Hindlimb muscle (tissue), 1 donor: ENCODE data around the gene TPI1. TPM values are rescaled to one million over a fixed set of nuclear protein-coding genes. Genes with fewer than 3 reads are reported as not detected.
"Not testable (repeated sequence)": the region's sequence is repeated elsewhere in the genome, so short reads cannot be mapped to it uniquely, and the experiment has no call there.

Source experiments
- DNase-seq: peaks from one replicate; pipeline ENCODE4 v3.0.0-alpha.2; 2013
- polyA plus RNA-seq: library from polyadenylated mRNA; unstranded; fragments of 120-200 nt; gene quantifications from one replicate; pipeline ENCODE4 v1.2.1, GENCODE V29; 2013; ENCODE audit not compliant: insufficient read length

The TPI1 gene
- polyA plus RNA-seq, 1 donor: 1,016 TPM

DNA sequence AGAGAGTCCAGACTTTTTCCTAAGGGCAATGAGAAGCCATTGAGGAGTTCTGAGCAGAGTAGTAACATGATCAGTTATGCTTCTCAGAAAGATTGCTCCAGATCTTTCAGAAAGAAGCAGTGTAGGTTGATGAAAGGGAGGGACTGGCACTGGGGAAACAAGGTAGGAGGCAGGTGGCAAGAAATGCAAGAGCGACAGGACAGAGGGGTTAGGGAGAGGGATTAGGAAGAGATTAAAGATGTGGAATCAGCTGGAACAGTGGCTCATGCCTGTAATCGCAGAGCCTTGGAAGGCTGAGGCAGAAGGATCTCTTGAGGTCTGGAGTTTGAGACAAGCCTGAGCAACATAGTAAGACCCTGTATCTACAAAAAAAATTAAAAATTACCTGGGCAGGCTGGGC is 19.7 kb upstream of the TPI1 start:
- DNase-seq: no peak

DNA sequence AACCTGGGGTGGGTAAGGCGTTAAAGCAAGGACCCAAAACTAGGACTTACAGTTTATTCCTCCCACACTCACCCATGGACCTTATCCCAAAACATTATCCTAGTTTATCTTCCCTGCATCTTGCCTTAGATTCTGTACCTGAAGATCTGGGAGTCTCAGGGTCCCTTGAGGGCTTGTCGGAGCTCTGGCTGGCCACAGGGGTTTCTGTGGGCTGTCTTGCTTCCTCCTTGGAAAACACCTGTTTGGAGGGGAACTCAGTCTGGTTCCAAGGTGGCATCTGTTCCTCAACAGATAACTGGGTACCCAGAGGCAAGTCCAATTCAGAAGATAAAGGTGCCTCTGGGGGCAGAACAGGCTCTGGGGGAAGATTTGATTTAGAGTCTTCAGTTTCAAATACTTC is 17.9 kb upstream of the TPI1 start:
- DNase-seq: no peak

DNA sequence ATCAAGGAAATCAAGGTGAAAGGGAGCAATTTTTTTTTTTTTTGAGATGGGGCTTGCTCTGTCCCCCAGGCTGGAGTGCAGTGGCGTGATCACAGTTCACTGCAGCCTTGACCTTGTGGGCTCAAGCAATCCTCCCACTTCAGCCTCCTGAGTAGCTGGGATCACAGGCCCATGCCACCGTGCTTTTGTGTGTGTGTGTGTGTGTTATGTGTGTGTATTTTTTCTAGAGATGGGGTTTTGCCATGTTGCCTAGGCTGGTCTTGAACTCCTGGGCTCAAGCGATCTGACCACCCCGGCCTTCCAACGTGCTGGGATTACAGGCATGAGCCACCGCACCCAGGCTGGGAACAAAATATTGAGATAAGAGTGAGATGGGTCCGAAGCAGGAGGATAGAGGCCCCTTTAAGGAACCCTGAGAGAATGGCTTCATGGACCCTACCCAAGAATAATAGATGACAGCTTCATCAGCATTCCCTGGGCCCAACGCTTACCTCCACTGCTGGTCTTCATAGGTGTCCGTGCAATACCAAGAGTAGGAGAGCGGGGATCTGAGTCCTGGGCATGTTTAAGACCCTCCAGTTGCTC is 17.3 kb upstream of the TPI1 start:
- DNase-seq: no peak

DNA sequence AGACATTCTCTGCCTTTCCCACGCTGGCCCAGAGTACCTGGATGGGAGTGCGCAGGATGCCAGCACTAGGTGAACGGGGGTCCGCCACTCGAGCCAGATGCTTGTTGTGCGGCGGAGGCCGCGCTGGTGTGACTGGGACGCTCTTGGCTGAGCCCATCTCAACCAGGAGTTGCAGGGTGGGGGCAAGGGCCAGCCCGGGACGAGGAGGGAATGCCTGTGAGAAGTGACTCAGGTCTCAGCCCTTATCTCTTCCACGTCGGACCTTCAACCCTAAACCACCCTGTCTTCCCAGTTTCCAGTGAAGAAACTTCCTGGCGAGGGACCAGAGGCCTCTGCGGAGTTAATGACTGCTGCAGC is 16.6 kb upstream of the TPI1 start:
- no peak for DNase-seq

DNA sequence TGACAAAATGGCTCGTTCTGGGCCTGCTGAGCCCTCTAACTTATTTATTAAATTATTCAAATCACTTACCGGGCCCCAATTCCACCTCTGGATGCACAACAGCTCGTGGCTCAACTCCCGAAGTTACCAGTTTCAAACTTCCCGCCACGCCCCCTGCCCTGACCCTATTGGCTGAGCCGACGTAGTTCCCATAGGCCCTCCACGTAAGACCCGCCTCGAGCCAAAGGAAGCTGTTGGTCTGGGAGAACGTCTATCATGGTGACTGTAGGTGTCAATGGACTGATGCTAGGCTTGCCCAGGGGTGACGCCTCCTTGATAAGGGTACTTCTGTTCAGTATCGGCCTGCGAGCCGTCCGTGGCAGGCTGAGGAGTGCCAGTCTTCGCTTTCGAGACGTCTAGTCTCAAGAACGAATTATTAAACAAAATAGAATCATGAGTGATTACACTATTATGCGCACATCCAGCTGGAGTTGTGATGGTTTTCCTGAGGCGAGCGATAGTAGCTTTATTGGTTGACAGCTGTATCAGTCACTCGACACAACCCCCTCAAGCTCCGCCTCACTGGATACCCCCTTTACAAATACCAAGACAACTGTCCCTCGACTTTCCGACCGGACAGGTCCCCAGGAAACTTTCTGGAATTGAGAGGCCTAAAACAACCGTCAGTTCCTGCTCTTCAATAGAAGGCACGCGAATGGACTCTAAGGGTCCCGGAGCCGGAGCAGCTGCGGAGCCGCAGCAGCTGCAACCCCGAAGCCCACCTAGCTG is 16.0 kb upstream of the TPI1 start, which contains the start of gene CDCA3:
CDCA3 (minus strand) TSS at position 134 of the 768 bp plus-strand sequence. CDS start 334 bp downstream, outside the sequence.
- peak; percentile 93 for DNase-seq

DNA sequence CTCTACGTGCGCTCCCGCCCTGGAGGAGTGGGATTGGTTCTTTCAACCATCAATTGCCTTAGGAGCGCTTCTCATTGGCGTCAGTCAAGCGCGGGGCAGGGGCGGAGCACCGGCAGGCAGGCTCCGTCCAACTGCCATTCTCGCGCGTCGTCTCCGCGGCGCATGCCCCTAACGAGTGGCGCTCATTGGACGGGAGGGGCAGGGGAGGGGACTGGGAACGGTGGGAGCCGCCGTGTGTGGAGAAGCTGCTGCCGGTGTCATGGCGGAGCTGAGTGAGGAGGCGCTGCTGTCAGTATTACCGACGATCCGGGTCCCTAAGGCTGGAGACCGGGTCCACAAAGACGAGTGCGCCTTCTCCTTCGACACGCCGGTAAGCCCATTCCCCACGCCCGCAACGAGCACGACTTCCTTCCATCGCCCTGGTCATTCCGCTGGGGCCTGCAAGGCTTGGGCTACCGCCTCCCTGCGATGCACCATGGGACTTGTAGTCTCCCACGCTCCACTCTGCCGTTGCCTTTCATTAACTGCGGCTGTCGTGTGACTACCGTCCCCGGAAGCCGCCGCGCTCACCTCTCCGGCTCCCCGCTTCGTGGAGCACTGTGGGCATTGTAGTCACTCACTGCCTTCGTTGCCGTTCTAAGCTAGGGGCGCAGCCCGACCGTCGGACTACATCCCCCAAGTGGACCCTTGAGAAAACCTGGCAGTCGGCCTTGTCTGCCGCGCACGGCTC is 15.2 kb upstream of the TPI1 start, which contains the start of gene USP5:
USP5 (plus strand) TSS at position 230 of the 730 bp plus-strand sequence; CDS start at position 260, 30 bp downstream.
- DNase-seq: peak; percentile 100

DNA sequence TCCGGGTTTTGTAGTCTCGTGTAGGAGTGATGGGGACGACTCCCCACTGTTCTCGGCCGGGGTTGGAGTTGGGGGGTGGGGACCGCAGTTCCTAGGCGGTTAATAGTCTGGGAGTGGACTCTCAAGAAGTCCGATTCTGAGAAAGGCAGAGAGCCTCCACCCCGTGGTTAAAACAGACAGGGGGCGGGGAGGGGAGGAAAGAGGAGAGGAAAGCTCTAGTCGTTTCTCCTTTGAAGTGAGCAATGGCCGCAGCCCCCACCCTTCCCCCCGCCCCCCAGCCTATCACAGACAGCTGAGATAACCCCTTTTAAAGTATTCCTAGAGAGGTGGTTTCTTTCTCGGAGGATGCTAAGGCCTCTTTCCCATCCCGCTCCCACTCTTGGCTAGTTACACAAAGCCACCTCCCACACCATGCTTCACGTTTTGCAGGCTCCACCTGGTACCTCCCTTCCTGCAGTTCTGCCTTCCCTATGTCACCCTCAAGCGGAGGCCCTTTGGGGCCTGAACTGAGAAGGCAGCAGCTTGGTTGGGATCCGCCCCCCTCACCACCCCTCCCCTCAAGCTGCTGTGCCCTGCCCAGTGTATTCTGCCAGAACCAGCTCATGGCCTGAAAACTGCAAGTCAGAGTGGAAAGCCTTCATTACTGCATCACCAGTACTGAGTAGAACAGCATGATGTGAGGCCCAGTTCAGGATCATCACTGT is 14.5 kb upstream of the TPI1 start:
- no peak for DNase-seq

DNA sequence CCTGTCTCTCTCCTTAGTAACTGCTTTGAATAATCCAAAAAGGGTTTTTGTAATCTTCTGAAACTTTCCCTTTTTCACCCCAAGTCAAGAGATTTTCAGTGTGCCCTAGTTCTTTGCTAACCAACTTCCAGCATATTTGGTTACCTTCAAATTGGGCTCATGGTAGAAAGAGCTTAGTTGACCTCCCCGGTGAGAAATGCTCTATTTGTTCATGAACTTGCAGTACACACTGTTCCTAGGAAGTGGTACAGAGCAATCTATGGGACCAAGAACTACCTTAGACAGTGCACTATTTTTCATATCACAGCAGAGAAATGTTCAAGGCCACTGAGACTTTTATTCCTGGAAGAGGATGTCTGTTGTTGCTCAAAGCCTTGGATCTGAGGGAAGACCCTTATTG is 13.7 kb upstream of the TPI1 start:
- DNase-seq: no peak

DNA sequence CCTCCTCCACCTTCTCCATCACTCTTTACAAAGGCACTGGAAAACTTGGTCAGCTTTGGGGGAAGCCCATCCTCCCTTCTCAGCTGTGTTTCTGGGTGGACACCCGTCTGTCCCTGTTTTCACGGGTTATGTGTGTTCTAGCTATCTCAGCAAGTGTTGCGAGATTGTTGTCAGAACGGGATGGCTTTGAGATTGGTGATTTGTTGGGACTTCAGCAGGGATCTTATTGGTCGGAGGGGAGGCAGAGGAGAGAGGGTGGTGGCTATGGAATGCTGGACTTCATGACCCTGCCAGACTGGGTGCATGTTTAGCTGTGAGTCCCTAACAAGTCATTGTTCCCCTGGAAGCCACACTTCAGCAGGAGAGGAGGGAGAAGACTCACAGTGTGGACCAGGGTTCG is 13.3 kb upstream of the TPI1 start:
- DNase-seq: no peak

DNA sequence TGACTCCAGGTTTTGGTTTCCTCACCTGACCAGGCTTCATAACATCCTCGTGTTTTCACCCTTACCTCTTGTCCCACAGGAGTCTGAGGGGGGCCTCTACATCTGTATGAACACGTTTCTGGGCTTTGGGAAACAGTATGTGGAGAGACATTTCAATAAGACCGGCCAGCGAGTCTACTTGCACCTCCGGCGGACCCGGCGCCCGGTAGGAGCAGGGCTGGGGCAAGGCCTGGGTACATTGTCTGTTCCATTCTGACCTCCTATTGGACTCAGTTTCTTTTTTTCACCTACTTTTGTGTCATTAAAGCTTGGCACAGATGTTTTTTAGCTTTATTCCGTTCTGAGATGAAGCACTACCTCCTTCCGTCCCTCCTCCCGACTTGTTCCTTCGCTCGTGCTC is 12.0 kb upstream of the TPI1 start:
- DNase-seq: no peak

DNA sequence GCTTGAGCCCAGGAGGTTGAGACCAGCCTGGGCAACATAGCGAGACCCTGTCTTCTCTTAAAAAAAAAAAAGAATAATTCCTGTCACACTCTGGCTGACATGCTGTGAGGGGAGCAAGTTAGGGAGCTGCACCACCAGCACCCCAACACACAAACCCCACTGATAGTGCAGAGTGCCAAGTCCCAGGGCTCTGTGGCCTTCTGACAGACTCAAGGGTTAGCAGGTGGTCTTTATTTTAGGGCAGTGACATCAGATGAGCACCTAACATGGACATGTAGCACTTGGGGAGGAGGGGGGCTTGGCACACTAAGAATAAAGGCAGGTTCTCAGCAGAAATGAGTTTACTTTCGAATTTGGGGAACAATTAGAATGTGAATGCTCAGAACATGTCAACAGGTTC is 8.5 kb upstream of the TPI1 start:
- no peak for DNase-seq

DNA sequence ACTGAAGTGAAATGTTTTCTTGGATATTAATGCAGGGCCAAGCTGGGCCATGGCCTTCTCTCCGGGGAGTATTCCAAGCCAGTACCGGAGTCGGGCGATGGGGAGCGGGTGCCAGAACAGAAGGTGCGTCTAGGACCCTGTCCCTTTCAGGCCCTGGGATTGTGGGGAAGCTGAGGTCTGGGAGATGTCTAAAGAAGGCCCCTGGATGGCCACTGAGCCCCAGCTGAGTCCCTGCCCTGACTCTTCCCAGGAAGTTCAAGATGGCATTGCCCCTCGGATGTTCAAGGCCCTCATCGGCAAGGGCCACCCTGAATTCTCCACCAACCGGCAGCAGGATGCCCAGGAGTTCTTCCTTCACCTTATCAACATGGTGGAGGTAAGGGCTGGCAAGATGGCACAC is 7.2 kb upstream of the TPI1 start:
- no peak for DNase-seq

DNA sequence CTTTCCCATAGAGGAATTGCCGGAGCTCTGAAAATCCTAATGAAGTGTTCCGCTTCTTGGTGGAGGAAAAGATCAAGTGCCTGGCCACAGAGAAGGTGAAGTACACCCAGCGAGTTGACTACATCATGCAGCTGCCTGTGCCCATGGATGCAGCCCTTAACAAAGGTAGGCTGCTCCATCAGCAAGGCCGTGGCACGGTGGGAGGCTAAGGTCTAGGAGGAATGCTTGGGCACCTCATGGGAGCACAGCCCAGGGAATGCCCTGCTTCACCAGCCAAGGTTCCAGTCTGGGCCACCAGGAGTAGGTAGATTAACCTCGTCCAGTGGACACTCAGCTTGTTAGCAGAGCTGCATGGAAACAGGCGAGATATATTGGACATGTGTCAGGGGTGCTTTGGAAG is 6.4 kb upstream of the TPI1 start:
- DNase-seq: no peak

DNA sequence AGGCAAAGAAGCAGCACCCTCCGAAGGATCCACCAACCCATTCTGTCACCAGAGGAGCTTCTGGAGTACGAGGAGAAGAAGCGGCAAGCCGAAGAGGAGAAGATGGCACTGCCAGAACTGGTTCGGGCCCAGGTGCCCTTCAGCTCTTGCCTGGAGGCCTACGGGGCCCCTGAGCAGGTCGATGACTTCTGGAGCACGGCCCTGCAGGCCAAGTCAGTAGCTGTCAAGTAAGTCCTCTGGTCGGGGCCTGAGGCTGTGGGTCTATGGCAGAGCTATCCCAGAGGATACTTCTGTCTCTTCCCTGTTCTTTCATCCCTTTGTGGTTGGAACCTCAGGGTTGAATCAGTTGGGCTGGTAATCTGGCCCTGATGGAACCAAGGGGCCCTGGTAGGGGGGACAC is 5.9 kb upstream of the TPI1 start:
- no peak for DNase-seq

DNA sequence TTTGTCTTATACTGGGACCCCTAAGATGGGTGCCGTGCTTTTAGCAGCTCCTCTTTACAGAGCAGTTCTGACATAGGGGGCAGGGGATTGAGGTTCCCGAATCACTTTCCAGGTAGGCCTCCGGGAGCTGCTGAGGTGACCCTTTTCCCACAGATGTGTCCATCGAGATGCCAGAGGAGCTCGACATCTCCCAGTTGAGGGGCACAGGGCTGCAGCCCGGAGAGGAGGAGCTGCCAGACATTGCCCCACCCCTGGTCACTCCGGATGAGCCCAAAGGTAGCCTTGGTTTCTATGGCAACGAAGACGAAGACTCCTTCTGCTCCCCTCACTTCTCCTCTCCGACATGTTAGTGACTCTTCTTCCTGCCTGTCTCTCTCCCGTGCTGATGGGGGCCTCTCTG is 4.3 kb upstream of the TPI1 start:
- DNase-seq: no peak

DNA sequence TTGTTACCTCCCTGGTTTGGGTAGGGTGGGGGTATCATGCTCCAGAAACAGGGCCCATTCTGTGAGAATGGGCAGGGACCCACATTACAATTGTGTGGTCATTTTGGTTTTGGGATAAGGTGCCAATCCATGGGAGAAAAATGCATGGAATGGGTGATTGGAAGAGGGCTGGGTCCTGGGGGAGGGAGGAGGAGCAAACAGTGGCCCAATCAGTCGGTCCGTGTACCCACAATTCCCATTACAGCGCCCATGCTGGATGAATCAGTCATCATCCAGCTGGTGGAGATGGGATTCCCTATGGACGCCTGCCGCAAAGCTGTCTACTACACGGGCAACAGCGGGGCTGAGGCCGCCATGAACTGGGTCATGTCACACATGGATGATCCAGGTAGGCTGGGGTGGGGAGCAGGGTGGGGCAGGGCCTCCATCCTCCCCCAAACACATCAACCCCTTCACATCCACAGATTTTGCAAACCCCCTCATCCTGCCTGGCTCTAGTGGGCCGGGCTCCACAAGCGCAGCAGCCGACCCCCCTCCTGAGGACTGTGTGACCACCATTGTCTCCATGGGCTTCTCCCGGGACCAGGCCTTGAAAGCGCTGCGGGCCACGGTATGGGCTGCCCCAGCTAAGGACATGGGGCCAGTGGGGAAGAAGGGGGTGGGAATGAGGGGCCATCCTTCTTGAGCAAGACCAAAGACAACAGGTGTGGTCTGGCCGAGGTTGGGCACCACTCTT is 3.6 kb upstream of the TPI1 start:
- no peak for DNase-seq

DNA sequence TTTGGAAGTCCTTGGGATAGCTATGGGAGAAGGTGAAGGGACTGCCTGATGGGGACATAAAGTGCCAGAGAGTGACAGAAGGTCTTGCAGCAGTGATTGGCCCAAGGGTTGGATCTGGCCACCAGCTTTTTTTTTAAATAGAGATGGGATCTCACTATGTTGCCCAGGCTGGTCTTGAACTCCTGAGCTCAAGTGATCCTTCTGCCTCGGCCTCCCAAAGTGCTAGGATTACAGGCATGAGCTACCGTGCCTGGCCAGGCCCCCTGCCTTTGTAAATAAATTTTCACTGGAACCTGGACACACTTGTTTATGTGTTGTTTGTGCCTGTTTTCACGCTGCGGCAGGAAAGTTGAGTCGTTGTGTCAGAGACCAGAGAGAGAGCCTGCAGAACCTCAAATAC is 2.0 kb upstream of the TPI1 start:
- DNase-seq: not testable (repeated sequence)

DNA sequence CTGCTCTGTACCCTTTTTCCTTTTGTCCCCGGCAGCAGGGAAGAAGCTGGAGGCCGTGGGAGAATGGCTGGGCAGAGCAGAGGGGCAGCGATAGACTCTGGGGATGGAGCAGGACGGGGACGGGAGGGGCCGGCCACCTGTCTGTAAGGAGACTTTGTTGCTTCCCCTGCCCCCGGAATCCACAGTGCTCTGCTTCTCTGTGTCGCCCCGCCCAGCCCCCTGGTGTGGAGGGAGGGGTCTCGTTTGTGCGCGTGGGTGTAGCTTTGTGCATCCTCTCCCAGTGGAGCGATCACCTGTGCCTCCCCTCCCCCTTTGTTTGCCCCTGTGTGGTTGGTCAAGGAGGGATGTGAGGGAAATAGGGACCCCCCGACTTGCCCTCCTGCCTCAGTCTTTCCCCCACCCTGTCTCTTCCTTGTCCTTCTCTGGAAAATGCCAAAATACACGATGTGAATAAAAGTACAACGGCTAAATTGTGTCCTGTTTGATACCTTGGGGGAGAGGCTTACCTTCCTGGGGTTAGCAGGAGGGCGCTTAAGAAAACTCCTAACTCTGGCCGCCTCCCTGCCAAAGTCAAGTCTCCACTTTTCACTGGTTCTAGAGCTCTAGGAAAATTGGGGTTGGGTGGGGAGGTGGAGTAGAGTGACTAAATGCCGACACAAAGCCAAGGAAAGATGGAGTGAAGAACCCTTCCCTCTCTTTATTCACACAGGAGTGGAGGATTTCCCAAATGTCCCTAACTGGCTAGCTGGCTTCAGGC is 990 bp upstream of the TPI1 start:
- DNase-seq: no peak

DNA sequence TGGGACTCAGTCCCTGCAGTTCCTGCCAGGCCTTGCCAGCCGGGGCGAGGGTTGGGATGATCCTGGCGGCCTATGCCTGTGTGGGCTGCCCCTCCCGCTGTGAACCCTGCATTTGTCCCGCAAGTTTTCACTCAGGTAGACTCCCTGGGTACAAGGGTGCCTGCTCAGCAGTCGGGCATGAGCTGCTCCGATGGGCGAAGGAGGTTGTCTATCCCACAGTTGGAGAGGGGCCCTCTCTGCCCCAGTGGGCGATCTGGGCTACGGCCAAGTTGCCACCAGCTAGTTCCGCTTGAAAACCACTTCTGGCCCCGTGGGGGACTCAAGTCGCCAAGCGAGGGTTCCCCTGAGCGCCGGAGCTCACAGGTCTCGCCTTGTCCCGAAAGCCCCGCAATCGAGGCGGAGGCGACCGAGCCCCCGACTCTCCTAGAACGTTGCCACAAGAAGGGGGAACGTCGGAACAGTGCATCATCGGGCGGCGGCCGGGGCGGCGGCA is 365 bp upstream of the TPI1 start:
- DNase-seq: no peak

DNA sequence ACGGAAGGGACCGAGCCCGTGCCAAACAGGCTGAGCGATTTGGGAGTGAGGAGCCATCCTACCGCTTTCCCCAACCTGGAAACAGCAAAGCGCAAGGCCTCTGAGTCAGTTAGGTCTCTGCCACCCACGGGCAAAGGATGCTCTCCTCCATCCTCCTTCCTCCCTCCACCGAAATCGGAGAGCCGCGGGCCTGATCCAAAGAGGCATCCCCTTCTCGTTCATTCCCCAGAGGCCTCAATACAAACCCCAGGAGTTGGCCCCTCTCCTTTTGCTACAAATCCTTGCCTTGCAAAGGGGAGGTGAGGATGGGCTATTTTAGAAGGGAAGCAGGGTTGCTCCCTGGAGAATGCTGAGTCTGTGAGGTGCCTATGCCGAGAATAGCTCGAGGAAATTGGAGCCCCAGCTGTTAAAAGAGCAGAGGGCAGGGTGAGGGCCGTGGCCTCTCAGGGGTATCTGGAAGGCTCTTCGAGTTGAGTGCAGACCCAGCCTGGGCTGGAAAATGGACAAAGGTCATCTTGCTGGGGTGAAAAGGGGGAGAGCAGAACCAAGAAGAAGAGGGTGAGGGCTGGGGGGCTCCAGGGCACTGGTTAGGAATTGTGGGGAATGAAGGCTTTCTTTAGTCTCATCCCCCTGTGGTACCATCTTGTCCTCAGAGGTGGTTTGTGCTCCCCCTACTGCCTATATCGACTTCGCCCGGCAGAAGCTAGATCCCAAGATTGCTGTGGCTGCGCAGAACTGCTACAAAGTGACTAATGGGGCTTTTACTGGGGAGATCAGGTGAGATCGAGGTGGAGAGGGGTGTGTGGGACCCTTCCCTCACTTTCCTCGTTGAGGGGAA is 1.1 kb downstream of the TPI1 start:
- DNase-seq: no peak
